ENCODE data around the gene TMEM164.

DNA sequence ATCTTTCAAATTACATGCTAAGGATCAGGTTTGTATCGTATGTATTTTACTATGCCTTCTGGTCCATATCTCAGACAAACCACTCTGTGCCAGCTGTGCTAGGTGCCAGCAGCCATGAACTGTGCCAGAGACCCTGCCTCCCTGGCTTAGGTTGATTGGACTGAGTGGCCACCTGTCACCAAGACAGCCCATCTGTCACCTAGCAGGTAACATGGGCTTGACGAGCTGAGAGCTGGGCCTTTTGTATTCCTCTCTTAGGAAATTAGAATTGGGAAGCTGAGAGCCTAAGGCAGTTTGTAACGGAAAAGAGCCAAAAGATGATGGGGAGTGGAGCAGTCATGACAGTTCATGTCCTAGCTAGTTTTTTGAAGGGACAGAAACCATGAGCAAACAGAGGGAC lies 42.5 kb downstream of the TMEM164 start:
- no peak for TF ChIP-seq BHLHE40 (IDR thresholded peaks at IDR 0.05; ENCODE audit: borderline replicate concordance)
- no peak for TF ChIP-seq FOXA1 (IDR thresholded peaks at IDR 0.05)
- no peak for TF ChIP-seq PKNOX1 (IDR thresholded peaks at IDR 0.05)
- TF ChIP-seq LEF1 (IDR thresholded peaks at IDR 0.05; ENCODE audit: borderline replicate concordance): no peak
- no peak for TF ChIP-seq FOXK2 (IDR thresholded peaks at IDR 0.05)
- no peak for TF ChIP-seq ARNT (IDR thresholded peaks at IDR 0.05)
- no peak for TF ChIP-seq ELF4 (IDR thresholded peaks at IDR 0.05)
- no peak for TF ChIP-seq FOXM1 (IDR thresholded peaks at IDR 0.05; ENCODE audit: borderline replicate concordance)

All from HEK293T (cell line).